Tongue (tissue), 2 donors: ENCODE data around the gene PYGO1. TPM values are rescaled to one million over a fixed set of nuclear protein-coding genes. Genes with fewer than 3 reads are reported as not detected.
"Not testable (repeated sequence)": the region's sequence is repeated elsewhere in the genome, so short reads cannot be mapped to it uniquely, and the experiment has no call there.

ENCODE experiments used
- DNase-seq: peaks from one replicate; pipeline ENCODE4 v3.0.0-alpha.2; 2015
- total RNA-seq: library from RNA; depleted of rRNA; stranded (reverse); fragments of >200 nt; gene quantifications from one replicate; pipeline ENCODE4 v1.2.3, GENCODE V29; 2014

The PYGO1 gene
- total RNA-seq, 1 donor from 2014 or later = 22.6 TPM

GRCh38 chr15:55505407-55505806 lies 82.7 kb downstream of the PYGO1 start:
- not testable (repeated sequence) for DNase-seq

- DNase-seq = no peak
Measured at GRCh38 chr15:55499151-55499550, 89.0 kb downstream of the PYGO1 start.

GRCh38 chr15:55498109-55498938 lies 89.8 kb downstream of the PYGO1 start:
- peak; percentile 89 for DNase-seq

GRCh38 chr15:55496716-55497115 lies 91.4 kb downstream of the PYGO1 start:
- no peak for DNase-seq

- no peak for DNase-seq
Measured at GRCh38 chr15:55494931-55495330, 93.2 kb downstream of the PYGO1 start.

GRCh38 chr15:55488952-55489600 lies 99.1 kb downstream of the PYGO1 start:
- not testable (repeated sequence) for DNase-seq

Other genes starting within 250 kb of the PYGO1 start
- gene CCPG1, start 180.0 kb downstream of the PYGO1 start, total RNA-seq = 49.1 TPM
- not detected for gene PIERCE2, start 179.8 kb downstream of the PYGO1 start, total RNA-seq
- 3.1 TPM for gene DNAAF4, start 80.1 kb downstream of the PYGO1 start, total RNA-seq
- gene PRTG, start 154.8 kb upstream of the PYGO1 start, total RNA-seq = 19.7 TPM